Right lobe of liver (tissue), 6 donors: Measurements from ENCODE around the gene PPP1R12B. TPM values are rescaled to one million over a fixed set of nuclear protein-coding genes. Genes with fewer than 3 reads are reported as not detected.

Source experiments
- ATAC-seq, 4 donors: fragments of 200-7000 bp; cut with Tn5 transposase; one replicate each; pipeline ENCODE4 v1.9.1; 2020; ENCODE audit warnings: mild to moderate bottlenecking in 4 of 4, moderate library complexity in 4 of 4
- DNase-seq, 3 donors: peaks; one replicate each; pipeline ENCODE4 v3.0.0-alpha.2; 2020
- H3K27ac ChIP-seq, 3 donors: fragments of 200-600 bp; one replicate each; pipeline ENCODE4 v1.8.0; 2022
- H3K27me3 ChIP-seq, 2 donors: fragments of 200-600 bp; one replicate each; pipeline ENCODE4 v1.8.0; 2022
- H3K36me3 ChIP-seq, 4 donors: fragments of 200-600 bp; sonication (generic) in 1 of 4; one replicate each; pipeline versions ENCODE4 v1.5.1 to v1.8.0; 2017 to 2022; ENCODE audit warnings: control low read depth in 1 of 4
- H3K4me1 ChIP-seq, 4 donors: fragments of 200-600 bp; sonication (generic) in 1 of 4; one replicate each; pipeline versions ENCODE4 v1.5.1 to v1.8.0; 2017 to 2022; ENCODE audit warnings: control low read depth in 1 of 4
- H3K4me3 ChIP-seq, 3 donors: fragments of 200-600 bp; one replicate each; pipeline ENCODE4 v1.8.0; 2022
- H3K9me3 ChIP-seq, 4 donors: fragments of 200-600 bp; sonication (generic) in 1 of 4; one replicate each; pipeline versions ENCODE4 v1.5.1 to v1.8.0; 2017 to 2022; ENCODE audit warnings: control low read depth in 1 of 4
- POLR2A ChIP-seq: fragments of 450-650 bp; IDR thresholded peaks from one replicate; pipeline ENCODE4 v1.6.1; 2017; ENCODE audit warnings: antibody characterized with exemption, mild to moderate bottlenecking
- WGBS: methylation state at CpG from one replicate; pipeline ENCODE4 v1.1.6; 2018; ENCODE audit warnings: low coverage, low lambda C conversion rate; ENCODE audit not compliant: insufficient coverage; ENCODE audit errors: missing lambda C conversion rate; 5-methylcytosine and 5-hydroxymethylcytosine counted together
- intact Hi-C, 2 donors: fragments of 100-400 bp; cut with DNase I; formaldehyde crosslinking; loops; one replicate each; pipeline versions ENCODE4 v1.11.2 to v1.14.1; 2022
- total RNA-seq, 6 experiments: library from RNA; depleted of rRNA in 2 of 6; stranded (reverse); fragments of >200 nt in 2 of 6; fragmentation: NEBNext Ultra II Directional in 3 of 6; extraction: Animal tissue kit (Norgen Biotek cat#: 25700) in 3 of 6; gene quantifications; one replicate each; pipeline versions ENCODE4 v1.1.0 to v1.2.4, GENCODE V29; 2016 to 2023
- TF ChIP-seq, protein P1 (sequence below), 4 donors: fragments of 200-600 bp in 3 of 4; fragments of 450-650 bp in 1 of 4; IDR thresholded peaks; one replicate each; pipeline versions ENCODE4 v1.5.1 to v1.8.0; 2016 to 2022; ENCODE audit warnings: antibody characterized with exemption in 4 of 4, mild to moderate bottlenecking in 2 of 4
- donor health status: DM: no; HTN: yes; CAD: no.
- donor health status: DM: no; HTN: no; CAD: no.
- donor health status: DM: no; HTN: no; CAD: no.
- donor health status: DM: no; HTN: yes; CAD: no.
- donor health status: DM: no; HTN: yes; CAD: no.

Gene PPP1R12B
- total RNA-seq, 6 experiments from 2014 or later, result 13.7 to 22.2 (median 16.6) TPM

- Histone ChIP-seq H3K36me3 (peaks cover 0 to 8% (median 0%) of the 10 kb centered on the region in 4 donors), H3K27ac (no peak overlapping the region), H3K9me3 (no peaks in the 10 kb centered on the region), H3K27me3 (no peaks in the 10 kb centered on the region), H3K4me3 (no peak overlapping the region), H3K4me1 (peaks cover 0 to 8% (median 3%) of the 10 kb centered on the region in 4 donors)
- intact Hi-C loops, result no loop called here
- WGBS, result 68% methylated on average over 3 of the region's 3 CpGs
- peak; percentile 65 to 75 (median 68) for ATAC-seq
- TF ChIP-seq POLR2A, result no peak
- TF ChIP-seq, protein P1, sequence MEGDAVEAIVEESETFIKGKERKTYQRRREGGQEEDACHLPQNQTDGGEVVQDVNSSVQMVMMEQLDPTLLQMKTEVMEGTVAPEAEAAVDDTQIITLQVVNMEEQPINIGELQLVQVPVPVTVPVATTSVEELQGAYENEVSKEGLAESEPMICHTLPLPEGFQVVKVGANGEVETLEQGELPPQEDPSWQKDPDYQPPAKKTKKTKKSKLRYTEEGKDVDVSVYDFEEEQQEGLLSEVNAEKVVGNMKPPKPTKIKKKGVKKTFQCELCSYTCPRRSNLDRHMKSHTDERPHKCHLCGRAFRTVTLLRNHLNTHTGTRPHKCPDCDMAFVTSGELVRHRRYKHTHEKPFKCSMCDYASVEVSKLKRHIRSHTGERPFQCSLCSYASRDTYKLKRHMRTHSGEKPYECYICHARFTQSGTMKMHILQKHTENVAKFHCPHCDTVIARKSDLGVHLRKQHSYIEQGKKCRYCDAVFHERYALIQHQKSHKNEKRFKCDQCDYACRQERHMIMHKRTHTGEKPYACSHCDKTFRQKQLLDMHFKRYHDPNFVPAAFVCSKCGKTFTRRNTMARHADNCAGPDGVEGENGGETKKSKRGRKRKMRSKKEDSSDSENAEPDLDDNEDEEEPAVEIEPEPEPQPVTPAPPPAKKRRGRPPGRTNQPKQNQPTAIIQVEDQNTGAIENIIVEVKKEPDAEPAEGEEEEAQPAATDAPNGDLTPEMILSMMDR (IDR thresholded peaks at IDR 0.05), result peak; percentile 73 to 82 (median 75)
- DNase-seq, result no peak
These were observed 223.3 kb downstream of the PPP1R12B start for GRCh38 chr1:202571719-202572339.

GRCh38 chr1:202572867-202573266 lies 224.4 kb downstream of the PPP1R12B start:
- Histone ChIP-seq H3K36me3 (peaks cover 0 to 8% (median 0%) of the 10 kb centered on the region in 4 donors), H3K4me3 (no peak overlapping the region), H3K9me3 (no peaks in the 10 kb centered on the region), H3K4me1 (peaks cover 0 to 8% (median 3%) of the 10 kb centered on the region in 4 donors), H3K27me3 (no peaks in the 10 kb centered on the region), H3K27ac (no peak overlapping the region)
- DNase-seq (no peak), ATAC-seq (peak in 1 of 4 donors; percentile 35)
- no peak for TF ChIP-seq POLR2A
- TF ChIP-seq, protein P1 (IDR thresholded peaks at IDR 0.05), result no peak
- intact Hi-C loops, result no loop called here
- WGBS, result 88% methylated on average over 1 of the region's 1 CpG

DNA sequence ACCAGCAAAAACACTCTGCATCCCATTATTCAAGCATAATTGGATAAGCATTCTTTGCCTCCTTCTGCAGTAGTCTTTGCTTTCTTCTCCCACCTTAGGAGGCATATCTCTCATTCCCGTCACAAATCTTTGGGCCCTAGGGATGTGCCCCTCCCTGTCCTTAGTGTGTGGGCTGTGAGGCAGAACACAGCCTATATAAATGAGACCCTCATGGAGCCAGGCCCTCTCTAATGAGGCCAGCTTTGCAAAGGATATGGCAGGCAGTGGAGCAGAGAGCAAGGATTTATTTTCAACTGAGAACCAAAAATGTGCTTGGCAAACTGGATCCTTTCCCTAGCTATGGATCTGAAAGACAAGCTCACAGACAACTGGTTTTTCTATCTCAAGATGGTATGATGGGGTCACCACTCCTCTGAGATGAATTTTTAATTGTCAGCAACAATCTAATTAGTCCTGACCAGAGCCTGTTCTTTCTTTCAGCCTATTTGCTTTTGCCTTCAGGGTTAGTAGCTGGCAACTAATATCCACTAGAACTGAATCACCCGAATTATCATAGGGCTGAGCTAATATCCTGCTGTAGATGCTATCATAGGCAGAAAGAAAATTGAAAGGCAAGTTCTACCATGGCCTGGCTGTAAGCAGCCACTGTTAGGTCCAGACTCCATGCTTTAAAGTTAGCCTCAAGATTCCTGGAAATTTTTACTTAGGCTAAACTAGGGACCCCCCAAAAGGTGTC lies 227.6 kb downstream of the PPP1R12B start:
- 95% methylated on average over 2 of the region's 2 CpGs for WGBS
- intact Hi-C loops, result no loop called here
- ATAC-seq, result no peak

DNA sequence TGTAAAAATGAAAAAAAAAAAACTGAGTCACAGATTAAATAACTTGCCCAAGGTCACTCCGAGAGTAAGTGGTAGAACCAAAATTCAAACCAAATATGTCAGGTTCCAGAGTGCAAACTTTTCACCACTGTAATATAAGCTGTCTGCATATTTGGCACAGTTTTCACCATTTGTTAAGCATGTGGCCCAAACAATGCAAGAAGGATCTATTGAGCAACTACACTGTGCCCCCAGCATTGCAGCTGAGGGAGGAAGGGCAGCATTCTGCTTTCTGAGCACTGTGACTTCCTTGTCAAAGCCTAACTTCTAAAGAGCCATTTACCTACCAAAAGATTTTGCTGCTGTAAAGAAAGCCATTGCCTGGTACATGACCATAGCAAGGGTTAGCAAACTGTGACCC lies 228.3 kb downstream of the PPP1R12B start:
- intact Hi-C loops, result no loop called here
- Histone ChIP-seq H3K9me3 (no peaks in the 10 kb centered on the region), H3K4me3 (no peak overlapping the region), H3K4me1 (no peaks in the 10 kb centered on the region), H3K27ac (no peak overlapping the region), H3K27me3 (no peaks in the 10 kb centered on the region), H3K36me3 (peaks cover 0 to 8% (median 3%) of the 10 kb centered on the region in 4 donors)
- DNase-seq, result no peak
- TF ChIP-seq, protein P1 (IDR thresholded peaks at IDR 0.05), result no peak
- TF ChIP-seq POLR2A, result no peak
- peak in 1 of 4 donors; percentile 27 for ATAC-seq
- WGBS, result 50% methylated on average over 1 of the region's 1 CpG

More for the DNA sequence above, 227.6 kb downstream of the PPP1R12B start:
- TF ChIP-seq, protein P1 (IDR thresholded peaks at IDR 0.05), result no peak
- TF ChIP-seq POLR2A, result no peak
- Histone ChIP-seq H3K9me3 (no peaks in the 10 kb centered on the region), H3K27me3 (no peaks in the 10 kb centered on the region), H3K4me1 (no peaks in the 10 kb centered on the region), H3K4me3 (no peak overlapping the region), H3K27ac (no peak overlapping the region), H3K36me3 (peaks cover 0 to 8% (median 1%) of the 10 kb centered on the region in 4 donors)
- DNase-seq, result no peak
